ENCODE measurements around the gene KCNIP4. TPM values are rescaled to one million over a fixed set of nuclear protein-coding genes. Genes with fewer than 3 reads are reported as not detected.

KCNIP4 gene
- polyA plus RNA-seq, 3 donors: 0.09 to 0.25 TPM; not detected in 1

DNA sequence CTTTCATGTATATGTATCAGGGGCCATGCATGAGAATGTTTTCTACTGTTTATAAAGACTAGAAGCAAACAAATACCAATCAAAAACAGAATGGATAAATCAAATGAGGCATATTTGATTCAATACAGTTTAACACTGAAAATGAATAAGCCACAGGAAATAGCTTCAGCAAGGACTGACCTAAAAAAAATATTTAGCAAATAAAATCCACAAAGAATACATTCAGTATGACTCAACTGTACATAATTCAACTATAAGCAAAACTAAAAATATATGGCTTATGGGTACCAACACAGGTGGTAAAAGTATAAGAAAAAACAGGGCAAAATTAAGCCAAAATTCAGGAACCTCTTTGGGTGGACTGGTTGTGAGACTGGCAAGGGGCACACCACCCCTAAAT lies 112.9 kb downstream of the KCNIP4 start:
- no peak for DNase-seq
- Mint-ChIP-seq H3K36me3 (no peaks in the 10 kb centered on the region), H3K27ac (no peak overlapping the region), H3K27me3 (ENCODE audit: low read depth in 3 of 3) (peaks cover 0 to 3% (median 0%) of the 10 kb centered on the region in 3 donors), H3K4me1 (no peaks in the 10 kb centered on the region), H3K4me3 (no peak overlapping the region), H3K9me3 (peaks cover 0 to 5% (median 0%) of the 10 kb centered on the region in 7 donors)
- H3K4me2 ChIP-seq (replicated peaks; ENCODE audit: extremely low read depth, low read length, poor library complexity, severe bottlenecking): no peak overlapping the region
- no peak overlapping the region for H3K27ac ChIP-seq (ENCODE audit: low read depth in 1 of 2, low read length in 2 of 2)
- TF ChIP-seq, protein P1, sequence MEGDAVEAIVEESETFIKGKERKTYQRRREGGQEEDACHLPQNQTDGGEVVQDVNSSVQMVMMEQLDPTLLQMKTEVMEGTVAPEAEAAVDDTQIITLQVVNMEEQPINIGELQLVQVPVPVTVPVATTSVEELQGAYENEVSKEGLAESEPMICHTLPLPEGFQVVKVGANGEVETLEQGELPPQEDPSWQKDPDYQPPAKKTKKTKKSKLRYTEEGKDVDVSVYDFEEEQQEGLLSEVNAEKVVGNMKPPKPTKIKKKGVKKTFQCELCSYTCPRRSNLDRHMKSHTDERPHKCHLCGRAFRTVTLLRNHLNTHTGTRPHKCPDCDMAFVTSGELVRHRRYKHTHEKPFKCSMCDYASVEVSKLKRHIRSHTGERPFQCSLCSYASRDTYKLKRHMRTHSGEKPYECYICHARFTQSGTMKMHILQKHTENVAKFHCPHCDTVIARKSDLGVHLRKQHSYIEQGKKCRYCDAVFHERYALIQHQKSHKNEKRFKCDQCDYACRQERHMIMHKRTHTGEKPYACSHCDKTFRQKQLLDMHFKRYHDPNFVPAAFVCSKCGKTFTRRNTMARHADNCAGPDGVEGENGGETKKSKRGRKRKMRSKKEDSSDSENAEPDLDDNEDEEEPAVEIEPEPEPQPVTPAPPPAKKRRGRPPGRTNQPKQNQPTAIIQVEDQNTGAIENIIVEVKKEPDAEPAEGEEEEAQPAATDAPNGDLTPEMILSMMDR (IDR thresholded peaks at IDR 0.05): no peak
- H4K20me1 ChIP-seq (ENCODE audit: insufficient read depth, low read length): no peaks in the 10 kb centered on the region
- H3K79me2 ChIP-seq (ENCODE audit: insufficient read depth, low read length): no peaks in the 10 kb centered on the region
- no peak overlapping the region for H2AFZ ChIP-seq (ENCODE audit: insufficient read depth, low read depth, low read length, poor library complexity, severe bottlenecking)
- H3K4me3 ChIP-seq (replicated peaks in 1 of 3; ENCODE audit: low read depth in 2 of 3, low read length in 3 of 3): no peak overlapping the region
- intact Hi-C loops (cut with micrococcal nuclease): no loop called here
- H3K9me3 ChIP-seq (replicated peaks in 1 of 2; ENCODE audit: control insufficient read depth in 1 of 2, insufficient read depth in 1 of 2, low read length in 2 of 2): no peaks in the 10 kb centered on the region
- H3K4me1 ChIP-seq (ENCODE audit: control insufficient read depth in 1 of 2, insufficient read depth in 2 of 2, low read length in 2 of 2): no peaks in the 10 kb centered on the region
- H3K27me3 ChIP-seq (ENCODE audit: control insufficient read depth in 2 of 2, insufficient read depth in 2 of 2, low read length in 2 of 2): no peaks in the 10 kb centered on the region
- H3K36me3 ChIP-seq (replicated peaks in 1 of 2; ENCODE audit: control insufficient read depth in 1 of 2, insufficient read depth in 2 of 2, low read length in 2 of 2): no peaks in the 10 kb centered on the region
- no peak overlapping the region for H3K9ac ChIP-seq (ENCODE audit: insufficient read depth, low read length, poor library complexity, severe bottlenecking)

DNA sequence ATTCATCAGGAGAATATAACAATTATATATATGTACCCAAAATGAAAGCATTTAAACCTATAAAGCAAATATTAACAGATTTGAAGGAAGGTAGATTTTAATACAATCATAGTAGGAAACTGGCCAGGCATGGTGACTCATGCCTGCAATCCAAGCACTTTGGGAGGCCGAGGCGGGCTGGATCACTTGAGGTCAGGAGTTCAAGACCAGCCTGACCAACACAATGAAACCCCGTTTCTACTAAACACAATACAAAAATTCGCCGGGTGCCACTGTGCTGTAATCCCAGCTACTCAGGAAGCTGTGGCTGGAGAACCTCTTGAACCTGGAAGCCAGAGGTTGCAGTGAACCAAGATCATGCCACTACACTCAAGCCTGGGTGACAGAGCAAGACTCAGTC lies 118.3 kb downstream of the KCNIP4 start:
- no peak for DNase-seq
- Mint-ChIP-seq H3K4me1 (no peaks in the 10 kb centered on the region), H3K4me3 (no peak overlapping the region), H3K27me3 (ENCODE audit: low read depth in 3 of 3) (peaks cover 0 to 1% (median 0%) of the 10 kb centered on the region in 3 donors), H3K36me3 (no peaks in the 10 kb centered on the region), H3K27ac (no peak overlapping the region), H3K9me3 (peaks cover 0 to 5% (median 0%) of the 10 kb centered on the region in 7 donors)
- H3K9ac ChIP-seq (ENCODE audit: insufficient read depth, low read length, poor library complexity, severe bottlenecking): no peak overlapping the region
- no peaks in the 10 kb centered on the region for H3K79me2 ChIP-seq (ENCODE audit: insufficient read depth, low read length)
- 94% methylated on average over 5 of the region's 5 CpGs for WGBS (ENCODE audit: insufficient coverage)
- H3K9me3 ChIP-seq (replicated peaks in 1 of 2; ENCODE audit: control insufficient read depth in 1 of 2, insufficient read depth in 1 of 2, low read length in 2 of 2): no peaks in the 10 kb centered on the region
- H3K27ac ChIP-seq (ENCODE audit: low read depth in 1 of 2, low read length in 2 of 2): no peak overlapping the region
- H2AFZ ChIP-seq (ENCODE audit: insufficient read depth, low read depth, low read length, poor library complexity, severe bottlenecking): no peak overlapping the region
- TF ChIP-seq, protein P1 (IDR thresholded peaks at IDR 0.05): no peak
- intact Hi-C loops (cut with micrococcal nuclease): no loop called here
- no peaks in the 10 kb centered on the region for H4K20me1 ChIP-seq (ENCODE audit: insufficient read depth, low read length)
- no peaks in the 10 kb centered on the region for H3K27me3 ChIP-seq (ENCODE audit: control insufficient read depth in 2 of 2, insufficient read depth in 2 of 2, low read length in 2 of 2)
- no peaks in the 10 kb centered on the region for H3K4me1 ChIP-seq (ENCODE audit: control insufficient read depth in 1 of 2, insufficient read depth in 2 of 2, low read length in 2 of 2)
- H3K36me3 ChIP-seq (replicated peaks in 1 of 2; ENCODE audit: control insufficient read depth in 1 of 2, insufficient read depth in 2 of 2, low read length in 2 of 2): no peaks in the 10 kb centered on the region
- no peak overlapping the region for H3K4me3 ChIP-seq (replicated peaks in 1 of 3; ENCODE audit: low read depth in 2 of 3, low read length in 3 of 3)
- H3K4me2 ChIP-seq (replicated peaks; ENCODE audit: extremely low read depth, low read length, poor library complexity, severe bottlenecking): no peak overlapping the region

Data from CD14-positive monocyte (primary cell).